GM19438 (cell line): ENCODE results near the gene GCNT4.

Experiments used
- ATAC-seq: cut with Tn5 transposase; IDR thresholded peaks from one replicate; pipeline ENCODE4 v1.9.1; 2021; ENCODE audit warnings: low read depth; ENCODE audit not compliant: unreplicated experiment

GCNT4 gene

GRCh38 chr5:75018805-75019587, 33.4 kb downstream of the GCNT4 start:
- ATAC-seq: no peak

GRCh38 chr5:75017971-75018370, 34.4 kb downstream of the GCNT4 start:
- no peak for ATAC-seq

DNA sequence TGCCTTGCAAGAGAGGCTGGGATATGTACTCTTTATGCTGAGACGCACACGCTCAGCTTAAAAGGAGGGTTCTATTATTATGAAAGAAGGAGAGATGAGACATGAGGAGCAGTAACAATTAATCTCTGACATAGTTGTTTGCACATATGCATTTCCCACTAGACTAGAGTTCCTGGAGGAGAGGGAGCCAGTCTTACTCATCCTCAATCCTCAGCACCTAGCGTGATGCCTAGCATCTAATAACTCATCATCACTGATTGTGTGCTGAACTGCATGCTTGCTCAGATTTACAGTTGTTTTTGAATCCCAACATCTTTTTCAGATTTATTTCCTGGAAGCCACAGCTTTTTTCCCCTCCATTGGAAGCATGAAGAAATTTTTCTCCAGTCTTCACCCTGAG, 35.5 kb downstream of the GCNT4 start:
- no peak for ATAC-seq

GRCh38 chr5:75012748-75013147, 39.6 kb downstream of the GCNT4 start:
- ATAC-seq: no peak

GRCh38 chr5:75010838-75011237, 41.5 kb downstream of the GCNT4 start:
- ATAC-seq: no peak

GRCh38 chr5:75009556-75010345, 42.6 kb downstream of the GCNT4 start:
- no peak for ATAC-seq

GRCh38 chr5:75006865-75007822, 45.2 kb downstream of the GCNT4 start:
- no peak for ATAC-seq

DNA sequence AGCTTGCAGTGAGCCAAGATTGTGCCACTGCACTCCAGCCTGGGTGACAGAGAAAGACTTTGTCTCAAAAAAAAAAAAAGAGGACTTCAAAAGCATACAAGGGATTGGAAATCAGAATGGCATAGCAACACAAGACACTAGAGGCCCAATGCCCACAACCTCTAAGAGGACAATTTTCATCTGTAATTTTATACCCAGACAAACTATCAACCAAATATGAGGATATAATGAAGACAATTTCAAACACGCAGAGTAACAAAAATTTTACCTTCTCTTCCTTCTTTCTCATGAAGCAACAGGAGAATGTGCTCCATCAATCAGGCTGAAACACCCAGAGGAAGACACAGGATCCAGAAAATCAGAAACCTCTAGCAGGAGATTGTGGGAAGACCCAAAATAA, 46.8 kb downstream of the GCNT4 start:
- no peak for ATAC-seq
